NCI-H1105 (cell line): ENCODE results near the gene ZFHX3.
"Not testable (repeated sequence)": the region's sequence is repeated elsewhere in the genome, so short reads cannot be mapped to it uniquely, and the experiment has no call there.

Experiments
- DNase-seq: peaks from one replicate; lab custom pipeline; 2025; lab: John Stamatoyannopoulos, UW

The ZFHX3 gene

DNA sequence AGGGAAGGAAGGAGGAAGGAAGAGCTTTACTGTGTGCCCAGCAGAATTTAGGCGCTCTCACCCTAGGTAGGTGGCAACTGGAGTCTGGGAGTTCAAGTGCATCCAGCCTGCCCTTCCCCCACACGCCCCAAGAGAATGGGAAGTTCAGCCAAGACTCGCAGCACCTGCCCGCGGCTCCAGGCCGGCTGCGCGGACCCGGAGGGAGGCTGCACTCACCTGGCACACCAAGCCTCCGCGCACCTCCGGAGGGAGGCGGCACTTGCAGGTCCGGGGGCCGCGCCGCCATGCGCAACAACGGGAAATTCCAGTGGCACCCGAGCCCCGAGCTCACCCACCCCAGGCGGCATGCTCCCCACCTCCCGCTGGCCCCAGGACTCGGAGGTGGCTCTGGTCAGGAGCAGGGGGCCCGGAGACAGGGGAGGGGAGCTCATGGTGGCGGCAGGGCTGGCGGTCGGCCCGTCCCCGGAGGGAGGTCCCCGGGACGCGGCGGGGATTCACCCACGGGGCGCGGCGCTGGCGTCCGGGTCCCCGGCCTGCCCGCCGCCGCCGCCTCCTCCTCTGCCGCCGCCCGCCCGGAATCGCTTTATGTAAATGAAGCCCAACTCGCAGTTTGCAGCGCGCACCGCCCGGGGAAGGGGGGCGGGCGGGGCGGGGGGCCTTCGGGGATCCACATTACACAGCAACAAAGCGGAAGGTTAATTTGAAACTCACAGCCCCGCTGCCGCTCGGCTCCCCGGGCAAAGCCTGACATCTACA lies at the start of gene ZFHX3:
Gene ZFHX3 (minus strand): TSS at position 593 of the 756 bp plus-strand sequence. CDS start 87,983 bp downstream, outside the sequence.
- peak; percentile 48 for DNase-seq

- no peak for DNase-seq
Observed at GRCh38 chr16:73096510-73096909, 48.6 kb upstream of the ZFHX3 start.

DNA sequence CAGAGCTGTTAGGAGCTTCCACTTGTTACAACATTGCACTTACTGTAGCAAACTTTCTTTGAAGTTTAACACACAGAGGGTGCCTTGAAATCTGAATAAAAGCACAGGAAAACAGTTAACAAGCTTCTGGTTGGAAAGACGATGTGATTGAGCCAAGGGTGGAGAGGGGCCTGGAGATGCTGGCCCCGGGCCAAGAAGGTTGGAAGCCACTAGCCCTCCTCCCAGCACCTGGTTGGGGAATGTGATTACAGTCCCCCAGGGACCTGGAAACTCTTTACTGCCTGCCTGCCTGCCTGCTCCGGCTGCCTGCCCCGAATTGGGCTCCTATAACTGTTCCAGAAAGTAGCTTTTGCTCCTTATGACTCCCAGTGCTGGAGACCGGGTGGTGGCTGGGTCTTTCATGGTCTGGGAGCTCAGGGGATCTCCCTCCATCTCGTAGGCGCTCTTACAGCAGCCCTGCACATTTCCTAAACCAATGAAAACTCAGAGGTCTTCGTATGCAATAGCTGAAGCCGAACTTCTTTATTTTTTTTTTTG lies 48.0 kb upstream of the ZFHX3 start:
- peak; percentile 77 for DNase-seq

DNA sequence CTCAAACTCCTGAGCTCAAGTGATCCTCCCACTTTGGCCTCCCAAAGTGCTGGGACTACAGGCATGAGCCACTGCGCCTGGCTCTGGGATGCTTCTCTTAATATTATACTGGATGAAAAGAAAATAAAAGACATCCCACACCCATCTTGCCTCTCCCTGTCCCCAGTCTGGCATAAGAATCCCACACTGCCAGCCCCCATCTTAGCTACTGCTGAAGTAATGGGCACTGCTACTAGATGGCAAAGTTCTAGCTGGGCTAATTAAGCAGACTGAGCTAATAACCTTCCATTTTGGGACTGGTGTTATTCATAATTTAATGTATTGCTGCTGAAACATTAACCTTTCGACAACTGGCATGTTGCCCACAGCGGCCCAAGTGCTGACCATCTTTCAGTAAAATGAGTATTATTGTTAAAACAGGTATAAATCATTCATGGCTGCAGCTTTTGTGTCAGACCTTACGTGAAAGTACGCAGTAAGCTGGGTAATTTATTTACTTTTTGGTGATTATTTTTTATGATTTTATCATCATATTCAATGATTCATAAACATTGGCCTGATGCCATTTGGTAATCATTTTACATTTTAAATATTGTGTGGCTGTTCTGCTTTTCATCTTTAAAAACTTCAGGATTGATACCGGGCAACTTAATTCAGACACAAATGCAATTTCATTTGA lies 47.4 kb upstream of the ZFHX3 start:
- no peak for DNase-seq

DNA sequence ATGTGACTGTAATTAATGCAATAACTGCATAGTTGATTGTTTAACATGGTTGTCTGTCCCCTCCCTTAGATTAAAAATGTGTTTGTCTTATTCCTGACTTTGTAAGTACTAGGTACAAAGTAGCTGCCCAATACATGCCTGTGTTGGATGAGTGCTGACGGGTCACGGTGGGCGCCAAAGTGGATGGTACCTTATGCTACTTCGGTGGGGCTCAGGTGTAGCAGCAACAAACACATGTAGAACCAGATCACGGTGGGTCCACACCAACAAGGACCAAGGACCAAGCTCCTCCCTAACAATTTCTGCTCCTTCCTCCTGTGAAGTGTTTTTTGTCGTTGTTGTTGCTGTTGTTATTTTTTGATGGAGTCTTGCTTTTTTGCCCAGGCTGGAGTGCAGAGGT lies 46.4 kb upstream of the ZFHX3 start:
- no peak for DNase-seq

- no peak for DNase-seq
Observed at GRCh38 chr16:73093146-73094144, 45.5 kb upstream of the ZFHX3 start.

- DNase-seq = no peak
Observed at GRCh38 chr16:73092236-73092781, 44.4 kb upstream of the ZFHX3 start.

- DNase-seq = no peak
Observed at GRCh38 chr16:73091174-73091573, 43.2 kb upstream of the ZFHX3 start.

DNA sequence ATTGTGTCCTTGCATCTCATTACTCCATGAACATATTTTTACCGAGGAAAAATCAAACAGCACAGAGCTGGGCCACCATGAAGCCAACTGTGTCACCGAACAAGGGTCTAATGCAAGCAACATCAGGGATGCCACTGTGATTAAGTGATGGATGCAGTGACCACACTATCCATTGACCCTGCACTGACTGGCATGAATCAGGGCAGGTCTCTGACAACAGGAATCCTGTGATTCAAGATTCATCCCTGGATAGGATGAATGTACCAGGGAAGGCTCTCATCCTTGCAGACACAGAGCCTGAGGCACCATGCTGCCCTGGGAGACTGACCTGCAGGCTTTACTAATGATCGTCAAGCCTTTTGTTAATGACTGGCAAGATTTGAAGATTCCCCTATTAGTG lies 41.5 kb upstream of the ZFHX3 start:
- no peak for DNase-seq

GRCh38 chr16:73086108-73086507 lies 38.2 kb upstream of the ZFHX3 start:
- no peak for DNase-seq

- no peak for DNase-seq
Observed at GRCh38 chr16:73083271-73083670, 35.3 kb upstream of the ZFHX3 start.

- not testable (repeated sequence) for DNase-seq
Observed at GRCh38 chr16:73082634-73083051, 34.7 kb upstream of the ZFHX3 start.

GRCh38 chr16:73080931-73081330 lies 33.0 kb upstream of the ZFHX3 start:
- no peak for DNase-seq

GRCh38 chr16:73076324-73076810 lies 28.4 kb upstream of the ZFHX3 start:
- no peak for DNase-seq

DNA sequence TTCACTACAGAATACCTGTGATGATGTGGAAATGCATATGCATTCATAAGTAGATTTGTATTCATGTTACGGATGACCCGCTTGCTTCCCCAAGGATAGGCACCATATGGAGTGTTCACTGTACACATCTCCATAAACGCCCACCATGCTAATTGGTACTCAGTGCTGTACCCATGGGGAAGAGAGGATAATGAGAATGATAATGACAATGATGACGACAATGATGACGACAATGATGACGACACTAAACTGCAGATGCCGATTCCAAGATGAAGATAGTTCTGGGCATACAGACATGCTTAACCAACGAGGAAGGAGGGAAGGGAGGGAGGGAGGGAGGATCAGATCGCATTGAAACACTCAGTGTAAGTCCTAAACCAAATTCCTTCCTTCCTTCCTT lies 26.5 kb upstream of the ZFHX3 start:
- DNase-seq = no peak

- not testable (repeated sequence) for DNase-seq
Observed at GRCh38 chr16:73072051-73072450, 24.1 kb upstream of the ZFHX3 start.

DNA sequence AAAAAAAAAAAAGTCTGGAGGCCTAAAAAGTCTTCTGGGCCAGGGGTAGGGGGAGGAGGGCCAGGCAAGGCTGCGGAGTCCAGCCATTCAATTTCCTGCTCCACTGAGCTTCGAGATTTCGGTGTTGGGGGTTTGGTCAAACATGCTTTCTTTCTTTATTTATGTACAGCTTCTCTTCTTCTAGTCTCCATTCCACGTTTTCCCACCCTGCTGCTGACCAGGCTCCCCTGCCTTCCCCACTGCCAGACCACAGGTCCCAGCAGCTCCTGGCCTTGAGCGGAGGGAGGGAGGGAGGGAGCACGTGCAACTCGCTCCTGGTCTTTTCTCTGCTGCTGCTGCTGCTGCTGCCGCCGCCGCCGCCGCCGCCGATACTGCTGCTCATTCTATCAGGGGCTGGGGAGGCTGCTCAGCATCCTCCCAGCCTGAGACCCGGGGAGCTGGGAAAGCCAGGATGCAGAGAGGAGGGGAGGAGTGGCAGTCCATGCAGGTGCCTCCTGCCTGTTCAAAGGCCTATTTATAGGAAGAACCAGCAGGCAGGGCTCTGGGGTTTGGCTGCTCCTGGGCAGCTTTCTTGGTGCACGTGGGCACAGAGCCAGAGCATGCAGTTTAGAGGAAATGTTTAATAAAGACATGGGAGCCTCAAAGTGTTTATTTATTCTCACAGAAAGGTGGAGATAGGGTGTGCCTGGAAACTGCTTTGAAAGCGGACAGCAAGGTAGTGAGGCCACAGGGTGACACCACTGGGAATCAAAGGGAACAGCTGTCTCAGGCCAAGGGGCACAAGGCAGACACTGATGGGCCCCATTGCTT lies 23.4 kb upstream of the ZFHX3 start:
- peak; percentile 69 for DNase-seq

- no peak for DNase-seq
Observed at GRCh38 chr16:73069581-73070262, 21.8 kb upstream of the ZFHX3 start.

- DNase-seq = no peak
Observed at GRCh38 chr16:73068541-73069401, 20.8 kb upstream of the ZFHX3 start.
